Tibial nerve (tissue), 4 donors: Measurements from ENCODE around the gene FBXW11.

Experiments used
- EP300 ChIP-seq, 2 donors: sonication (generic); formaldehyde crosslinking; IDR thresholded peaks; one replicate each; pipeline ENCODE4 v1.6.1; 2017; ENCODE audit warnings: antibody characterized with exemption in 2 of 2, mild to moderate bottlenecking in 1 of 2
- POLR2A ChIP-seq, 2 donors: fragments of 450-650 bp; IDR thresholded peaks; one replicate each; pipeline ENCODE4 v1.6.1; 2017; ENCODE audit warnings: antibody characterized with exemption in 2 of 2, mild to moderate bottlenecking in 2 of 2, moderate library complexity in 2 of 2
- TF ChIP-seq, protein P1 (sequence below), 5 experiments: fragments of 200-600 bp in 3 of 5; fragments of 450-650 bp in 2 of 5; sonication (generic) in 3 of 5; IDR thresholded peaks; one replicate each; pipeline ENCODE4 v1.5.1; 2016 to 2019; ENCODE audit warnings: antibody characterized with exemption in 5 of 5, mild to moderate bottlenecking in 3 of 5, moderate library complexity in 2 of 5

DNA sequence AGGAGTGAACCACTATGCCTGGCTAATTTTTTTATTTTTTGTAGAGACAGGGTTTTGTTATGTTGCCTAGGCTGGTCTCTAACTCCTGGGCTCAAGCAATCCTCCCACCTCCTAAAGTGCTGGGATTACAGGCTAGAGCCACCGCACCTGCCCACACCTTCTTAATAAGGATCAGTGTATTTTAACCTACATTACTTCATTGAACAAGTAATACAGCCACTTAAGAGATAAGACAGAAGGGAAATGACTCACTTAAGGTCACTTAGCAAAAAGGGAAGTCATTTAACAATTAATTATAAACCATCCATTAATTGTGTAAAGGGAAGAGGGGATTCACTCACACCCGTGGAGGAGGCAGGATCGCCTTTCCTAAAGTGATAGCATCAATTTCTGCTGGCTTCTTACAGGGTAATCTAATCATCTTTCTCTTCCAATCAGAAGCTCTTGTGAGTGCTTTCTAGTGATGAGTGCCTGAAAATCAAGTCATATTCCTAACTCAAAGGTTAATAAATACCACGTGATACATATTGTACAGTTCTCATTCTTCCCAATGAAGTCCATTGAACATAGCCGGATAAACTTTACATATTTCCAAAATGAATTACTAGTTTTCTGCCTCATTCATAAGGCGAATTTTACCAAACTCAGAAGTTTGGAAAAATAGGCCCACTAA lies 3.5 kb downstream of the FBXW11 start:
- TF ChIP-seq, protein P1, sequence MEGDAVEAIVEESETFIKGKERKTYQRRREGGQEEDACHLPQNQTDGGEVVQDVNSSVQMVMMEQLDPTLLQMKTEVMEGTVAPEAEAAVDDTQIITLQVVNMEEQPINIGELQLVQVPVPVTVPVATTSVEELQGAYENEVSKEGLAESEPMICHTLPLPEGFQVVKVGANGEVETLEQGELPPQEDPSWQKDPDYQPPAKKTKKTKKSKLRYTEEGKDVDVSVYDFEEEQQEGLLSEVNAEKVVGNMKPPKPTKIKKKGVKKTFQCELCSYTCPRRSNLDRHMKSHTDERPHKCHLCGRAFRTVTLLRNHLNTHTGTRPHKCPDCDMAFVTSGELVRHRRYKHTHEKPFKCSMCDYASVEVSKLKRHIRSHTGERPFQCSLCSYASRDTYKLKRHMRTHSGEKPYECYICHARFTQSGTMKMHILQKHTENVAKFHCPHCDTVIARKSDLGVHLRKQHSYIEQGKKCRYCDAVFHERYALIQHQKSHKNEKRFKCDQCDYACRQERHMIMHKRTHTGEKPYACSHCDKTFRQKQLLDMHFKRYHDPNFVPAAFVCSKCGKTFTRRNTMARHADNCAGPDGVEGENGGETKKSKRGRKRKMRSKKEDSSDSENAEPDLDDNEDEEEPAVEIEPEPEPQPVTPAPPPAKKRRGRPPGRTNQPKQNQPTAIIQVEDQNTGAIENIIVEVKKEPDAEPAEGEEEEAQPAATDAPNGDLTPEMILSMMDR (IDR thresholded peaks at IDR 0.05) = no peak
- TF ChIP-seq POLR2A (IDR thresholded peaks at IDR 0.05) = no peak
- no peak for TF ChIP-seq EP300 (IDR thresholded peaks at IDR 0.05)
